SK-N-MC (cell line): ENCODE data around the gene GEN1.

Experiments
- EZH2 ChIP-seq: fragments of 200-600 bp; sonication (generic); IDR thresholded peaks from one replicate; pipeline ENCODE4 v1.6.1; 2017; ENCODE audit warnings: antibody characterized with exemption
- FOXP2 ChIP-seq: optimal IDR thresholded peaks from 2 replicates; pipeline ENCODE3; 2011; ENCODE audit warnings: mild to moderate bottlenecking, moderate library complexity; ENCODE audit not compliant: insufficient read depth; ENCODE audit errors: extremely low read length, control extremely low read depth
- POLR2AphosphoS5 ChIP-seq: IDR thresholded peaks from 2 replicates; pipeline ENCODE4 v1.6.1; 2012; ENCODE audit warnings: mild to moderate bottlenecking, low read depth, low read length, borderline replicate concordance

GRCh38 chr2:17791817-17792130 is 37.8 kb downstream of the GEN1 start:
- no peak for TF ChIP-seq POLR2AphosphoS5
- no peak for TF ChIP-seq EZH2
- no peak for TF ChIP-seq FOXP2
